ENCODE measurements around the gene F10.
"Not testable (repeated sequence)": the region's sequence is repeated elsewhere in the genome, so short reads cannot be mapped to it uniquely, and the experiment has no call there.

The F10 gene

GRCh38 chr13:113076681-113077401, 45.8 kb upstream of the F10 start:
- peaks cover 80% of the 10 kb centered on the region for H3K36me3 ChIP-seq
- no peak for DNase-seq
- H3K4me3 ChIP-seq (ENCODE audit: low read depth, low read length), result no peak overlapping the region
- no peak for TF ChIP-seq CTCF (IDR thresholded peaks at IDR 0.05; ENCODE audit: low read depth, low read length)
- no peaks in the 10 kb centered on the region for H3K9me3 ChIP-seq (ENCODE audit: severe bottlenecking)
- no peaks in the 10 kb centered on the region for H3K27me3 ChIP-seq (ENCODE audit: insufficient read depth, low read depth, severe bottlenecking)
- H3K27ac ChIP-seq, result no peak overlapping the region

GRCh38 chr13:113077566-113077952, 45.0 kb upstream of the F10 start:
- Histone ChIP-seq H3K9me3 (ENCODE audit: severe bottlenecking) (no peaks in the 10 kb centered on the region), H3K27ac (no peak overlapping the region), H3K4me3 (ENCODE audit: low read depth, low read length) (no peak overlapping the region), H3K27me3 (ENCODE audit: insufficient read depth, low read depth, severe bottlenecking) (no peaks in the 10 kb centered on the region), H3K36me3 (peaks cover 73% of the 10 kb centered on the region)
- DNase-seq, result no peak
- no peak for TF ChIP-seq CTCF (IDR thresholded peaks at IDR 0.05; ENCODE audit: low read depth, low read length)

- H3K27ac ChIP-seq, result no peak overlapping the region
- H3K4me3 ChIP-seq (ENCODE audit: low read depth, low read length), result no peak overlapping the region
- H3K9me3 ChIP-seq (ENCODE audit: severe bottlenecking), result no peaks in the 10 kb centered on the region
- no peak for DNase-seq
- peaks cover 77% of the 10 kb centered on the region for H3K36me3 ChIP-seq
- no peaks in the 10 kb centered on the region for H3K27me3 ChIP-seq (ENCODE audit: insufficient read depth, low read depth, severe bottlenecking)
- no peak for TF ChIP-seq CTCF (IDR thresholded peaks at IDR 0.05; ENCODE audit: low read depth, low read length)
Measured at GRCh38 chr13:113077953-113078901, 44.4 kb upstream of the F10 start.

- Histone ChIP-seq H3K27me3 (ENCODE audit: insufficient read depth, low read depth, severe bottlenecking) (no peaks in the 10 kb centered on the region), H3K9me3 (ENCODE audit: severe bottlenecking) (no peaks in the 10 kb centered on the region), H3K4me3 (ENCODE audit: low read depth, low read length) (no peak overlapping the region), H3K27ac (no peak overlapping the region), H3K36me3 (peaks cover 76% of the 10 kb centered on the region)
- no peak for DNase-seq
- no peak for TF ChIP-seq CTCF (IDR thresholded peaks at IDR 0.05; ENCODE audit: low read depth, low read length)
Measured at GRCh38 chr13:113078902-113079780, 43.5 kb upstream of the F10 start.

- not testable (repeated sequence) for H3K9me3 ChIP-seq (ENCODE audit: severe bottlenecking); H3K27ac ChIP-seq; DNase-seq; H3K27me3 ChIP-seq (ENCODE audit: insufficient read depth, low read depth, severe bottlenecking); H3K4me3 ChIP-seq (ENCODE audit: low read depth, low read length)
- peaks cover 72% of the 10 kb centered on the region for H3K36me3 ChIP-seq
Measured at GRCh38 chr13:113079781-113080080, 42.9 kb upstream of the F10 start.

Data from WERI-Rb-1 (cell line).